Measurements from ENCODE around the gene STX16. TPM values are rescaled to one million over a fixed set of nuclear protein-coding genes. Genes with fewer than 3 reads are reported as not detected.

STX16 gene
- total and polyA plus RNA-seq, 2 of the 13 experiments (the other 11 are each of a cell fraction or from before 2014, with no cell fraction given), result 28.0 to 72.7 TPM

- TF ChIP-seq PRDM15 (CRISPR knock-in tag; IDR thresholded peaks at IDR 0.05) (peak; percentile 52; the same call in 1 of the 2 replicates), FOXA1 (IDR thresholded peaks at IDR 0.05) (no peak), FOXA1 (CRISPR knock-in tag; IDR thresholded peaks at IDR 0.05) (peak; percentile 87), SALL1 (CRISPR knock-in tag; IDR thresholded peaks at IDR 0.05) (peak; percentile 99), ZSCAN22 (CRISPR knock-in tag; IDR thresholded peaks at IDR 0.05) (peak; percentile 68), HMGXB3 (CRISPR knock-in tag; IDR thresholded peaks at IDR 0.05; ENCODE audit: borderline replicate concordance) (peak; percentile 96), ZBTB34 (CRISPR knock-in tag; IDR thresholded peaks at IDR 0.05) (peak; percentile 96), YEATS4 (CRISPR knock-in tag; IDR thresholded peaks at IDR 0.05; ENCODE audit: borderline replicate concordance) (peak; percentile 100), MAFK (conservative IDR thresholded peaks at IDR 0.05 in 1 of 2, IDR thresholded peaks at IDR 0.05 in 1 of 2; ENCODE audit: low read length in 2 of 2) (peak; percentile 32 to 68; a peak in 3 of 4 replicates), HNF4A (CRISPR knock-in tag; IDR thresholded peaks at IDR 0.05) (peak; percentile 93)
- TF ChIP-seq, protein P1, sequence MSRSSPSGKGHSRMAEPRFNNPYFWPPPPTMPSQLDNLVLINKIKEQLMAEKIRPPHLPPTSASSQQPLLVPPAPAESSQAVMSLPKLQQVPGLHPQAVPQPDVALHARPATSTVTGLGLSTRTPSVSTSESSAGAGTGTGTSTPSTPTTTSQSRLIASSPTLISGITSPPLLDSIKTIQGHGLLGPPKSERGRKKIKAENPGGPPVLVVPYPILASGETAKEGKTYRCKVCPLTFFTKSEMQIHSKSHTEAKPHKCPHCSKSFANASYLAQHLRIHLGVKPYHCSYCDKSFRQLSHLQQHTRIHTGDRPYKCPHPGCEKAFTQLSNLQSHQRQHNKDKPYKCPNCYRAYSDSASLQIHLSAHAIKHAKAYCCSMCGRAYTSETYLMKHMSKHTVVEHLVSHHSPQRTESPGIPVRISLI (CRISPR knock-in tag; IDR thresholded peaks at IDR 0.05; ENCODE audit: borderline replicate concordance), result peak; percentile 92
- TF ChIP-seq, protein P2, sequence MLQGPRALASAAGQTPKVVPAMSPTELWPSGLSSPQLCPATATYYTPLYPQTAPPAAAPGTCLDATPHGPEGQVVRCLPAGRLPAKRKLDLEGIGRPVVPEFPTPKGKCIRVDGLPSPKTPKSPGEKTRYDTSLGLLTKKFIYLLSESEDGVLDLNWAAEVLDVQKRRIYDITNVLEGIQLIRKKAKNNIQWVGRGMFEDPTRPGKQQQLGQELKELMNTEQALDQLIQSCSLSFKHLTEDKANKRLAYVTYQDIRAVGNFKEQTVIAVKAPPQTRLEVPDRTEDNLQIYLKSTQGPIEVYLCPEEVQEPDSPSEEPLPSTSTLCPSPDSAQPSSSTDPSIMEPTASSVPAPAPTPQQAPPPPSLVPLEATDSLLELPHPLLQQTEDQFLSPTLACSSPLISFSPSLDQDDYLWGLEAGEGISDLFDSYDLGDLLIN (CRISPR knock-in tag; IDR thresholded peaks at IDR 0.05; ENCODE audit: borderline replicate concordance), result peak; percentile 99
- TF ChIP-seq, protein P3, sequence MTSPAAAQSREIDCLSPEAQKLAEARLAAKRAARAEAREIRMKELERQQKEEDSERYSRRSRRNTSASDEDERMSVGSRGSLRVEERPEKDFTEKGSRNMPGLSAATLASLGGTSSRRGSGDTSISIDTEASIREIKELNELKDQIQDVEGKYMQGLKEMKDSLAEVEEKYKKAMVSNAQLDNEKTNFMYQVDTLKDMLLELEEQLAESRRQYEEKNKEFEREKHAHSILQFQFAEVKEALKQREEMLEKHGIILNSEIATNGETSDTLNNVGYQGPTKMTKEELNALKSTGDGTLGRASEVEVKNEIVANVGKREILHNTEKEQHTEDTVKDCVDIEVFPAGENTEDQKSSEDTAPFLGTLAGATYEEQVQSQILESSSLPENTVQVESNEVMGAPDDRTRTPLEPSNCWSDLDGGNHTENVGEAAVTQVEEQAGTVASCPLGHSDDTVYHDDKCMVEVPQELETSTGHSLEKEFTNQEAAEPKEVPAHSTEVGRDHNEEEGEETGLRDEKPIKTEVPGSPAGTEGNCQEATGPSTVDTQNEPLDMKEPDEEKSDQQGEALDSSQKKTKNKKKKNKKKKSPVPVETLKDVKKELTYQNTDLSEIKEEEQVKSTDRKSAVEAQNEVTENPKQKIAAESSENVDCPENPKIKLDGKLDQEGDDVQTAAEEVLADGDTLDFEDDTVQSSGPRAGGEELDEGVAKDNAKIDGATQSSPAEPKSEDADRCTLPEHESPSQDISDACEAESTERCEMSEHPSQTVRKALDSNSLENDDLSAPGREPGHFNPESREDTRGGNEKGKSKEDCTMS (CRISPR knock-in tag; conservative IDR thresholded peaks at IDR 0.05), result 0 out of 2 replicates have a peak, but pooled peaks have one; percentile 88
Measured at GRCh38 chr20:58650776-58651558, at the start of gene STX16 (continued).
